Spleen (tissue), 7 donors: ENCODE data around the gene TMEM132C.

Experiments used
- CTCF ChIP-seq, 11 experiments: fragments of 200-600 bp in 7 of 11; fragments of 450-650 bp in 4 of 11; sonication (generic) in 4 of 11; IDR thresholded peaks in 8 of 11; conservative IDR thresholded peaks in 3 of 11; 1 replicate in 7 of 11; 2 replicates in 4 of 11; pipeline versions ENCODE4 v1.4.0 to v1.8.0; 2016 to 2021; ENCODE audit warnings: antibody characterized with exemption in 11 of 11, inconsistent platforms in 4 of 11, mild to moderate bottlenecking in 1 of 11
- POLR2A ChIP-seq, 3 donors: fragments of 450-650 bp; IDR thresholded peaks; one replicate each; pipeline ENCODE4 v1.5.1; 2017; ENCODE audit warnings: antibody characterized with exemption in 3 of 3, mild to moderate bottlenecking in 1 of 3
- POLR2AphosphoS5 ChIP-seq, 3 donors: sonication (generic); formaldehyde crosslinking; IDR thresholded peaks; one replicate each; pipeline ENCODE4 v1.5.1; 2017; ENCODE audit warnings: antibody characterized with exemption in 3 of 3
- donor health status: DM: no; HTN: no; CAD: no; lungs with moderate emphysema.
- donor health status: DM: no; HTN: no; CAD: no.
- donor health status: DM: no; HTN: no; CAD: no.

GRCh38 chr12:128337431-128338170, 70.6 kb downstream of the TMEM132C start:
- no peak for TF ChIP-seq CTCF (IDR thresholded peaks at IDR 0.05 in 8 of 11, conservative IDR thresholded peaks at IDR 0.05 in 3 of 11)
- no peak for TF ChIP-seq POLR2AphosphoS5 (IDR thresholded peaks at IDR 0.05)
- TF ChIP-seq POLR2A (IDR thresholded peaks at IDR 0.05), result no peak
